ENCODE data around the gene PSME3.

- no peak for TF ChIP-seq CTCF (IDR thresholded peaks at IDR 0.05)
- TF ChIP-seq POLR2A (IDR thresholded peaks at IDR 0.05), result no peak
Observed at GRCh38 chr17:42878924-42879595, 45.9 kb downstream of the PSME3 start.

Measured in right lobe of liver (tissue), 4 donors.